ENCODE data around the gene PARVA. TPM values are rescaled to one million over a fixed set of nuclear protein-coding genes. Genes with fewer than 3 reads are reported as not detected.

The PARVA gene
- polyA plus RNA-seq, 1 experiment: 142 TPM

GRCh38 chr11:12577725-12578644 lies 200.6 kb downstream of the PARVA start:
- CTCF ChIA-PET: no interaction called here
- Histone ChIP-seq H3K9me3 (ENCODE audit: control insufficient read depth, insufficient read depth, low read length) (no peaks in the 10 kb centered on the region), H3K4me3 (ENCODE audit: low read depth, low read length) (no peak overlapping the region), H3K27ac (ENCODE audit: low read depth, low read length) (no peak overlapping the region), H3K27me3 (ENCODE audit: control insufficient read depth, insufficient read depth, low read length) (no peaks in the 10 kb centered on the region)
- no peak for DNase-seq (ENCODE audit: low read depth, low spot score)
- no peak for TF ChIP-seq CTCF (IDR thresholded peaks at IDR 0.05; ENCODE audit: low read depth, low read length)
- POLR2A ChIA-PET: no interaction called here

GRCh38 chr11:12581416-12581815 lies 204.0 kb downstream of the PARVA start:
- POLR2A ChIA-PET: no interaction called here
- CTCF ChIA-PET: interaction anchor here (1.8 kb wide), 1 partner anchor 250 kb away, joined by 6 read pairs; no protein-coding TSS in a partner anchor
- Histone ChIP-seq H3K27me3 (ENCODE audit: control insufficient read depth, insufficient read depth, low read length) (no peaks in the 10 kb centered on the region), H3K27ac (ENCODE audit: low read depth, low read length) (no peak overlapping the region), H3K9me3 (ENCODE audit: control insufficient read depth, insufficient read depth, low read length) (no peaks in the 10 kb centered on the region), H3K4me3 (ENCODE audit: low read depth, low read length) (no peak overlapping the region)
- DNase-seq (ENCODE audit: low read depth, low spot score): no peak
- no peak for TF ChIP-seq CTCF (IDR thresholded peaks at IDR 0.05; ENCODE audit: low read depth, low read length)

- Histone ChIP-seq H3K27me3 (ENCODE audit: control insufficient read depth, insufficient read depth, low read length) (no peaks in the 10 kb centered on the region), H3K9me3 (ENCODE audit: control insufficient read depth, insufficient read depth, low read length) (no peaks in the 10 kb centered on the region), H3K4me3 (ENCODE audit: low read depth, low read length) (no peak overlapping the region), H3K27ac (ENCODE audit: low read depth, low read length) (no peak overlapping the region)
- peak; percentile 38 for DNase-seq (ENCODE audit: low read depth, low spot score)
- POLR2A ChIA-PET: no interaction called here
- CTCF ChIA-PET: interaction anchor here (1.8 kb wide), 1 partner anchor 250 kb away, joined by 6 read pairs; no protein-coding TSS in a partner anchor
- no peak for TF ChIP-seq CTCF (IDR thresholded peaks at IDR 0.05; ENCODE audit: low read depth, low read length)
These were observed 204.6 kb downstream of the PARVA start for GRCh38 chr11:12581923-12582322.
